DMS53 (cell line): ENCODE measurements around the gene FTCD.
A peak's percentile ranks its signal among the peaks of the same experiment; 100 is the strongest.
"Not testable (repeated sequence)": the region's sequence is repeated elsewhere in the genome, so short reads cannot be mapped to it uniquely, and the experiment has no call there.

ENCODE experiments used
- DNase-seq: peaks from one replicate; lab custom pipeline; 2025; lab: John Stamatoyannopoulos, UW

FTCD gene

GRCh38 chr21:46171996-46172862 is 16.9 kb upstream of the FTCD start:
- no peak for DNase-seq

GRCh38 chr21:46171585-46171984 is 16.2 kb upstream of the FTCD start:
- no peak for DNase-seq

DNA sequence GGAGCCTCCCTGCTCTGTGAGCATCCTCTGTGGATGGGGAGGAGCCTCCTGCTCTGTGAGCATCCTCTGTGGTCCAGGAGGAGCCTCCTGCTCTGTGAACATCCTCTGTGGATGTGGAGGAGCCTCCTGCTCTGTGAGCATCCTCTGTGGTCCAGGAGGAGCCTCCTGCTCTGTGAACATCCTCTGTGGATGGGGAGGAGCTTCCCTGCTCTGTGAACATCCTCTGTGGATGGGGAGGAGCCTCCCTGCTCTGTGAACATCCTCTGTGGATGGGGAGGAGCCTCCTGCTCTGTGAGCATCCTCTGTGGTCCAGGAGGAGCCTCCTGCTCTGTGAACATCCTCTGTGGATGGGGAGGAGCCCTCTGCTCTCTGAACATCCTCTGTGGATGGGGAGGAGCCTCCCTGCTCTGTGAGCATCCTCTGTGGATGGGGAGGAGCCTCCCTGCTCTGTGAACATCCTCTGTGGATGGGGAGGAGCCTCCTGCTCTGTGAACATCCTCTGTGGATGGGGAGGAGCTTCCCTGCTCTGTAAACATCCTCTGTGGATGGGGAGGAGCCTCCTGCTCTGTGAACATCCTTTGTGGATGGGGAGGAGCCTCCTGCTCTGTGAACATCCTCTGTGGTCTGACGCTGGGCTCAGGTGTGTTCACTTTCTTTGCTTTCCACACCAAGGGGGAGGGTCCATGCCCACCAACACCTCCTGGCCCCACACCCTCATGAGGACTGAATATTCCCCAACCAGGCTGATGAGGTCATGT is 15.2 kb upstream of the FTCD start:
- DNase-seq, result not testable (repeated sequence)

GRCh38 chr21:46168659-46169386 is 13.4 kb upstream of the FTCD start:
- peak; percentile 36 for DNase-seq

- no peak for DNase-seq
These were observed 12.9 kb upstream of the FTCD start for GRCh38 chr21:46168238-46168637.

DNA sequence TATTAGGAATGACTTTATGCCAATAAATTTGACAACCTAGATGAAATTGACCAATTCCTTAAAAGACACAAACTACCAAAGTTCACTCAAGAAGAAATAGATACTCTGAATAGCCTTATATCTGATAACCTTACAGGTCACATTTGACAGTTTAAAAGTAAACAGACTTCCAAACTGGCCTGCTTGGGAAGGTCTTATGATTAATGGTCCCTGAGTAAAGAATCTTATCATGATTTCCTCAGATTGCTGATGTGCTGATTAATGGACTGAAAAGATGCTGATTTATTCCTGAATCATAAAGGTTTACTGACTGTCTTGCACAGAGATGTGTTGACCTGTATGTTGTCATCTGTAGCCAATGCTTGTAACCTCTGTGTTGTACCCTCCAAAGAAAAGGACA is 9.7 kb upstream of the FTCD start:
- no peak for DNase-seq

- DNase-seq, result no peak
These were observed 8.0 kb upstream of the FTCD start for GRCh38 chr21:46163380-46163779.

DNA sequence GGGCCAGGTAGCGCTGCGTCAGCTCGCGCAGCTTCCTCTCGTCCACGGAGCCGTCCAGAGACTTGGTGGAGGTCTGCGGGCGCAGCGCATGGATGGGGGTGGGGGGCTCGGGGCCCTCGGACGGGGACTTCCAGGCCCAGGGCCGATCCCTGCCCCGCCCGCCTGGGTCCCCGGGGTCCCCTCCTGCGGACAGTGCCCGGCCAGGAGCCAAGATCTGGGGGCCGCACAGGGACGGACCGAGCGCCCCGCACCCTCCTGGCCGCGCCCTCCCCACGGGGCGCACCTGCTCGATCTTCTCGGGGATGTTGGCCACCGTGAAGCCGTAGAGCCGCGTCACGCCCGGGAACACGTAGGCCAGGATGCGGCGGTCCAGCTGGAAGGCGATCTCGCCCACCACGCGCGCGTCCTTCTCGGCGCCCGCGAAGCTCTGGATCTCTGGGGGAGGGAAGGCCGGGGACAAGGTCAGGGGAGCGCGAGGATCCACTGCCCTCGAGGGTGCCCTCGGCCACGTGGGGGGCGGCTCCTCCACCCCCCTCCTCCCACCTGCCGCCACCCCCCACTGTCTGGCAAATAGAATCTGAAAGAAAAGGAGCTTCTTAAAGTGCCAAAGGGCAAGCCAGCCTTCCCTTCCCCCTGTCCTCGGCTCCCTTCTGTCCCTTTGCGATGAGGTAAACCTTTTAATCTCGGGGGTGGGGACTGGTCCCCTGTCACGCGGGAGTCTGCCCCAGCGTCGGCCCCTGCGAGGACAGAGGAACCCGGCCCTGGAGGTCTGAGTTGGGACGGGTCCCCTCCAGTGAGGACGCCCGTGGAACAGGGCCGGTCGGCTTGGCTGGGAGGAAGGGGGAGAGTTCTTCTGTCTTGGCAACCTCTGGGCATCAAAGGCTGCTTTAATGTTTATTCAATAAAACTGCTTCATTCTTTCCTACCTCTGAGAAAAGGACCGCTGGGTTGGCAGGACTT is 6.5 kb upstream of the FTCD start:
- DNase-seq, result no peak

GRCh38 chr21:46160907-46161632 is 5.7 kb upstream of the FTCD start:
- DNase-seq, result peak; percentile 26

DNA sequence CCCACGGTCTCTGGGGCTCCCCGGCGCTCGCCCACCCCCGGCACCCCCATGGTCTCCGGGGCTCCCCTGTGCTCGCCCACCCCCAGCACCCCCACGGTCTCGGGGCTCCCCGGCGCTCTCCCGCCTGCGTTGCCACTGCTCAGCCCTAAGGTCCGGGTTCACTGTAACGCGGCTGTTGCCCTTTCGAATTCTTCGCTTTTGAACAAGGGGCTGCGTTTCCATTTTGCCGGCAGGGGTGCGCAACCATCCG is 5.2 kb upstream of the FTCD start:
- DNase-seq, result no peak

GRCh38 chr21:46159841-46160656 is 4.7 kb upstream of the FTCD start:
- DNase-seq, result no peak

DNA sequence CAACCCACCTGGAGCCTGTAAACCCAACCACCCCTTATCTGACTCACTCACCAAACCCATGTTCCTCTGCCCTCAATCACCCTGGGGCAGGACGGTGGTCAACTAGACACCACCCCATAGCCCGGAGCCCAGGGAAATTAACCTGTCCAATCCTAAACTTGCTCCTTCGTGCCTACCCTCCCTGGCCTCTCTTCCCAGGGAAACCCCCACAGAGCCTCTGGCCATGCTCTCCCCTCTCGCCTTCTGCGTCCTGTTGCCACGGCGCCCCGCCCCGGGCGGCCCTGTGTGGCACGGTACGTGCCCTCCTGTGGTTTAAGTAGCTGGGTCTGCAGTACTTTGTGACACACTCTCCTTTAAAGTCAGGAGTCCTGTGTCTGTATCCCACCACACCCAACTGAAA is 4.0 kb upstream of the FTCD start:
- no peak for DNase-seq

DNA sequence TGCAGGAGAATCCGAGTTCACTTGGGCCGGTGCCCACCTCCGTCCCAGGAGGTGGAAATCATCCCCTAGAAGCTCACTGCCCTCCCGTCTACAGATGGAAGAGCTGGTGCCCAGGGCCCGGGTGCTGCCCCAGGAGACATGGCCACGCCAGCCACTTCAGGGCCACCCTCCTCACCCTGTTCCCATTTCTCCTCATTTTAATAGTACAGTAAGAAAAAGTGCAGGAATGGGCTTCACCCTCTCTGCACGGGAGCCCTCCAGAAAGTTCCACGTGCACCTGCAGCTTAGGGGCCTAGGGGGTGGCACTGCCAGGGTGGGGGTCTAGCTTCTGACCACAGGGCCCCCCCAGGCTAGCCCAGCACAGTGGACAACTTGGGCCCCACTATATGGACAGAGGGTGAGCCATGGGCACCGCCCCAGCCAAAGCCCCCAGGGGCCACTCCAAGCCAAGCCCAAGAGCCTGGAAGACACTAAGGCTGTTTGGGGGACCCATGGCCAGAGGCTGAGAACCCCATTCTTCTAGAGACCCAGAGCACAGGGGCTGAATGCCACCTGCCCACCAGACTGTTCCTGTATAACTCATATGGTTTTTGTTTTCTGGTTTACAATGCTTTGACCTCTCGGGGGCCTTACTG is 3.4 kb upstream of the FTCD start:
- no peak for DNase-seq

DNA sequence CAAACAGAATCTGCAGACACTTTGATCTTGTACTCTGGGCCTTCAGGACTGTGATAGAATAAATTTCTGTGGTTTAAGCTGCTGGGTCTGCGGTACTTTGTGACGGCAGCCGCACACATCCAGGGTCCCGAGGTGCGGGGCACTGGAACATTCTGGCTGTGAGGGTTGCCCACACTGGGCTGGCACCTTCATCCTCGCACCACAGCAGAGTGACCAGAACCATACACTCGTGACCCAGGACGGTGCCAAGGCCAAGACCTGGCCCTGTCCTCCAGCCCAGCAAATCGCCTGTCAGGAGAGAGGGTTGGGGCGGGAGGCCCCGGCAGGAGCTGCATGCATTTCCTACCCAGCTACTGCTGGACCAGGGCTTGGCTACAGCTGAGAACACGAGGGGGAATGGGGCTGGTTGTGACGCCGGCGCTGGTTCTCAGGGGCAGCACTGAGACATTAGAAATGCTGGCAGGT is 2.6 kb upstream of the FTCD start:
- DNase-seq, result no peak

DNA sequence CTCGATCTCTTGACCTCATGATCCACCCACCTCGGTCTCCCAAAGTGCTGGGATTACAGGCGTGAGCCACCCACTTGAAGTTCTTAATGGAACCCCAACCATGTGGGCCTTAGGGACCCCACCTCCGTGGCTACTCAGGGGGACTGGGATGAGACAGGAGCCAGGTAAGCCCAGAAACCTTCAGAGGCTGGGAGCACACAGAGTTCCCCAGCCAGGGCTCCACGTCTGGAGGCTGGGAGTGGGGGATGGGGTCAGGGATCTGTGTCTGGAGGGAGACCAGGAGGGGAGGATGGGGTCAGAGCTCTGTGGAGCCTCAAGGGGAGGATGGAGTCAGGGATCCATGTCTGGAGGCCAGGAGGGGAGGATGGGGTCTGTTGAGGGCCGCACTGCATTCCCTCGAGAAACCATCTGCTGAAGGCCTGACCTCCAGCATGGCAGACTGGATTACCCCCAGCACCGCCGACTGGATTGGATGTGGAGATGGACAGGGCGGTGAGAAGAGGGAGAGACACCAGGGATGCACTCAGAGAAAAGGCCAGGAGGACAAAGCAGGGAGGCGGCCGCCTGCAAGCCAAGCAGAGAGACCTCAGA is 2.1 kb upstream of the FTCD start:
- no peak for DNase-seq

DNA sequence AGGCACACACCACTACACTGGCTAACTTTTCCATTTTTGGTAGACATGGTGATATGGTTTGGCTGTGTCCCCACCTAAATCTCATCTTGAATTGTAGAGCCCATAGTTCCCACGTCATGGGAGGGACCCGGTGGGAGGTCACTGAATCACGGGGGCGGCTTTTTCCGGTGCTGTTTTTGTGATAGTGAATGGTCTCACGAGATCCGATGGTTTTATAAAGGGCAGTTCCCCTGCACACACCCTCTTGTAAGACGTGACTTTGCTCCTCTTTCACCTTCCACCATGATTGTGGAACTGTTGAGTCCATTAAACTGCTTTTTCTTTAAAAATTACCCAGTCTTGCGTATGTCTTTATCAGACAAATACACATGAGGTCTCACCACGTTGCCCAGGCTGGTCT is 1.3 kb upstream of the FTCD start:
- DNase-seq, result no peak

- DNase-seq, result no peak
These were observed 933 bp upstream of the FTCD start for GRCh38 chr21:46156378-46156645.

- DNase-seq, result no peak
These were observed 345 bp downstream of the FTCD start for GRCh38 chr21:46154955-46155513.
